ENCODE measurements around the gene TMEM208.

TMEM208 gene

DNA sequence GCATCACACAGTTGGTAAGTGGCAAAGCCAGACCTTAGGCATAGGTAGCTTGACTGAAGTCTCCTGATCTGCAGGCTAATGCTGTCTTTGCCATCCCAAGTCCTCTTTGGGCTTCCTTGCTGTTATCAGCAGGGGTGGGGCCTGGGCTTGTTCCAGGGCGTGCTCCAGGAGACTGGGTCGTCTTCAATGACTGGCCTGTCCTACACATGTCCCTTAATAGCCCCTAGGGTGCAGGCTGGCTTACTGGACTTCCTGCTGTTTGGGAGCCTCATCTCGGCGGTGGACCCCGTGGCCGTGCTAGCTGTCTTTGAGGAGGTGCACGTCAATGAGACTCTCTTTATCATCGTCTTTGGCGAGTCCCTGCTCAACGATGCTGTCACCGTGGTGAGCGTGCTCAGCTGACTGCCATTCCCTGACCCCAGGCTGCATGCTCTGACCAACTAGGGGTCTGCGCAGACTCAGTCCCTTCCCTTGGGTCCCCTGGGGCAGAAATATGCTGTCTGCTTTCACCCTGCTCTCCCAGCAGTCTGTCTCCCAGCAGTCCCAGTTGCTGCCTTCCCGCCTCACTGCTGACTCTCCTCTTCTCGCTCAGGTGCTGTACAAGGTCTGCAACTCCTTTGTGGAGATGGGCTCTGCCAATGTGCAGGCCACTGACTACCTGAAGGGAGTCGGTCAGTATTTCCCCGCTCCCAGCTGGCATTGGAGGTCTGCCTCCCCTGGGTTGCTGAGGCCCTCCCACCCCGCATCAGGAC, 28.0 kb downstream of the TMEM208 start:
- no peak for DNase-seq

DNA sequence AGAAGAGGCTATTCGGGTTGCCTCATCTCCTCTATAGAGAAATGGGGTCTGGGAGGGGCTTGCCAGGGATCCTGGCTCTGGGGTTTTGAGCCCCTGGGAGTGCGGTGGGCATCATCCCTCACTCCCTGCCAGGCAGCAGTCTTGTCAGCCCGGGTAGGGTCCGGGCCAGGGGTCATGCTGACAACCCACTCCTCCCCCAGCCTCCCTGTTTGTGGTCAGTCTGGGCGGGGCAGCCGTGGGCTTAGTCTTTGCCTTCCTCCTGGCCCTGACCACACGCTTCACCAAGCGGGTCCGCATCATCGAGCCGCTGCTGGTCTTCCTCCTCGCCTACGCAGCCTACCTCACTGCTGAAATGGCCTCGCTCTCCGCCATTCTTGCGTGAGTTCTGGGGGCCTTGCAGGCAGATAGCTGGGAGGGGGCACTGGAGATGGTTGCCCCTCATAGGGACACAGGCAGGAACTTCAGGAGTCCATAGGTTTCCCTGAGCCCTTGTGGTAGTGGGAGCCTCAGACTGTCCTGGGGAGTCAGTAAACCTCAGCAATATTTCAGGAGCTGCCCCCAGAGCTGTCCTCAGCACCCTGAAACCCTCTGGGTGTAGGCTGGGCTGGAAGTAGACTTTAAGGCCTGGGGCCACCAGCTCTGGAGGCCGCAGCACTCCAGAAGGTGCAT, 28.8 kb downstream of the TMEM208 start:
- no peak for DNase-seq

DNA sequence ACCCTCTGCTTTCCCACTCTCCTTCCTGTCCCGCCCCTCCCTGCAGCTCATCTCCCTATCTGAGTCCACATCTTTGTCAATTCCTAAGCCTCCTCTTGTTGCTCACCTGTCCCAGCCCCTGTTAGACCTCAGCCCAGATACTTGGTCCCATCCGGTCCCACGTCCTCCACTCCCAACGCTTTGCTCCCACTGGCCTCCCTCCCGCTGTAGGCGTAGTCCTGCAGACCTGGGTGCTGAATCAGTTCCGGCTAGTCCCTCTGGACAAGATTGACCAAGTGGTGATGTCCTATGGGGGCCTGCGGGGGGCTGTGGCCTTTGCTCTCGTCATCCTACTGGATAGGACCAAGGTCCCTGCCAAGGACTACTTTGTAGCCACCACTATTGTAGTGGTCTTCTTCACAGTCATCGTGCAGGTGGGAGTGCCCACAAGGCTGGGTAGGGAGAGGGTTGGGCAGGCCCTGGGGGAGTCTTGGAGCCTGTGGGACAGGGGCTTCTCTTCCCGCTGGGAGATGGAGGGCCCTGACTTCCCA, 29.8 kb downstream of the TMEM208 start:
- DNase-seq = no peak

DNA sequence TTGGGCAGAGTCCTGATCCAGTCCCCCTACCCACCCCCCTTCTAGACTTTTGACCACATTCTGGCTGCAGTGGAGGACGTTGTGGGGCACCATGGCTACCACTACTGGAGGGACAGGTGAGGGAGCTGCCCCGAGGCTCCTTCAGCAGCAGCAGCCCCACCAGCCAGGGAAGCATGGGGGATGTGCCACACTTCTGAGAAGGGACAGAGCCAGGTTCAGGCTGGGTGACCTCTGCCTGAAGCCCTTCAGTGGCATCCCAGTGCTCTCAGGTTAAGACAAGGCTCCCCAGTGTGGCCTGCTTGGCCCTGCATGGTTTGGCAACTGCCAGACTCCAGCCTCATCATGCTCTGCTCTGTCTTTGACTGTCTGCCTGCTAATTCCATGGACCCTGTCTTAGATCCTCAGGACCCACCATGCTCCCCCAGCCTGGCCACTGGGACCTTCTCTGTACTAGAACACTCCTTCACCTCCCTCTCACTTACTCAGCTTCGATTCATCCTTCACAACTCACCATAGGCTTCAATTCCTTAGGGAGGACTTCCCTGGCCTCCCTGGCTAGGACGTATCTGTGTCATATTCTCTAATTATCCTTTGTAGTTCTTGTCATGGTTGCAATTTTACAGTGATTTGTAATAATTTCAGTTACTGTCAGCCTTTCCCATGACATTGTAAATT, 30.7 kb downstream of the TMEM208 start:
- no peak for DNase-seq

DNA sequence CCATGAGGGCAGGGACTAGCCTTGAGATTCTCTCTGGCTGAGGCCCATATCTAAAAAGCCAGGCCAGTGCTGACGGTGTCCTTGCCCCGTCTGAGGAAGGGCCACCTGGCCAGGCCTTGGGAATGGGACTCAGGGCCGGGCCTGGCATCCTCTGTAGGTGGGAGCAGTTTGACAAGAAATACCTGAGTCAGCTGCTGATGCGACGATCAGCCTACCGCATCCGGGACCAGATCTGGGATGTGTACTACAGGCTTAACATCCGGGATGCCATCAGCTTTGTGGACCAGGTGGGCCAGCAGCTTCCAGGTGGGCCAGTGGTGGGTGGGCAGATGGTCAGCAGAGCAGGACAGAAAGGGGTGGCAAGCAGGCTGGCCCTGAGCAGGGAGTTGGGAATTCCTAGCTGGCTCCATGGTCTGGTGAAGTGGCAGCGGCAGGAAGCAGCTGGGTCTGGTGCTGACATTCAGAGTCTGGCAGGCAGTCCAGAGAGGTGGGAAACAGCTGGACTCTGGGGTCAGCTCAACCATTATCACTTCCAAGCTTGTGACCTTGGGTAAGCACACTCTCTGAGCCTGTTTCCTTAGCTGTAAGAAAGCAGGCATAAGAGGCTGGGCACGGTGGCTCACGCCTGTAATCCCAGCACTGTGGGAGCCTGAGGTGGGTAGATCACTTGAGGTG, 31.4 kb downstream of the TMEM208 start:
- DNase-seq = no peak

DNA sequence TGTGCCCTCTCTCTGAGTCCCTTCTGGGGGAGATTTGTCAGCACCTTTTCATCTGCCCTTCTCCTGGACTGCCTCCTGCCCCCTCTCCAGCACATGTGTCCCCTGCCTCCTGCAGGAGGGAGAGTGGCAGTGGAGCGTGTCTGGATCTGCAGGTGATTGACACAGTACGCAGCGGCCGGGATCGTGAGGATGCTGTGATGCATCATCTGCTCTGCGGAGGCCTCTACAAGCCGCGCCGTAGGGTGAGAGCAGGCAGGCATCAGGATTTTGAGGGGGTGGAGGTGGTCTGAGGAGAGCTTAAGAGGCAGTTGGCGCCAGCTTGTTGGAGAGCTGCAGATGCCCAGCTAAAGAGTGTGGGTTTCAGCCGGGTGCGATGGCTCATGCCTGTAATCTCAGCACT, 32.8 kb downstream of the TMEM208 start:
- no peak for DNase-seq

DNA sequence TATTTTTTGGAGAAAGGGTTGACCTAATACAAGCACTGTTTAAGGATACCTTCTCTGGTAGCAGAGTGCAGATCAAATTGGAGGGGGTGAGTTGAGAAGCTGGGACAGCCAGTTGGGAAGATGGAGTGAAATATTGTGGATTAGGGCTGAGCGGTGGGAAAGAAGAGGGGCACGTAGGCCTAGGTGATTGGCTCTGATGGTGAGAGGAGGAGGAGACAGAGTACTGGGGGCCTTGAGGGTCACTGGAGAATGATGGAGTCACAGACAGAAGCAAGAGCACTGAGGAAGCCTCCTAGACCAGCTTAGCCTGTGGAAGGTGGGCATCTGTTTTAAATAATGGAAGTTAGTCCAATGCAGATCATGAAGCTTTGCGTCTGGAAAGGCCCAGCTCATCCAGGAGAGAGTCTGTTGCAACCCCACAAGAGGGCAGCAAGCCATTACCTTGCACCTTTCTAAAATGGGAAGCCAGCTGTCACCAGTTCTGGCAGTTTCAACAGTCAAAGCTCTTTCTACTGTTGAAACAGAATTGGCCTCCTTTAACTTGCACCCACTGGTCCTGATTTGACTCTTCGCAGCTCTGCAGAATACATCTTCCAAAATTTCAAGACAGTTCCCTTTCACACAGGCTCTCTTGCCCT, 33.6 kb downstream of the TMEM208 start:
- DNase-seq = peak; percentile 39

DNA sequence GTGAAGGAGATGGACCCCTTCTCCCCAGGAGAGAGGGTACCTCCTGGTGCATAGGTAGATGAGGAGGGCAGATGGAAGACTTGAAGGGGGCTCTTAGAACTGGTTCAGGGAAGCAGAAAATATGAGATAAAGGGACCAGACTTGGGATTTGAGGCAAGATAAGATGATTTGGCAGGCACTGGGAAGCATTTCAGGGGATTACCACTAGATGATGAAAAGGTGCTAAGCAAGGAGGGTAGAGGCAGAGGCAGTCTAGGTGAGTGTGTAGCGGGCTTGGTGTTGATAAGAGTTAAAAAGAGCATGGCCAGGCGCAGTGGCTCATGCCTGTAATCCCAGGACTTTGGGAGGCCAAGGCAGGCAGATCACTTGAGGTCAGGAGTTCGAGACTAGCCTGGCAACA, 36.3 kb downstream of the TMEM208 start:
- DNase-seq = no peak

DNA sequence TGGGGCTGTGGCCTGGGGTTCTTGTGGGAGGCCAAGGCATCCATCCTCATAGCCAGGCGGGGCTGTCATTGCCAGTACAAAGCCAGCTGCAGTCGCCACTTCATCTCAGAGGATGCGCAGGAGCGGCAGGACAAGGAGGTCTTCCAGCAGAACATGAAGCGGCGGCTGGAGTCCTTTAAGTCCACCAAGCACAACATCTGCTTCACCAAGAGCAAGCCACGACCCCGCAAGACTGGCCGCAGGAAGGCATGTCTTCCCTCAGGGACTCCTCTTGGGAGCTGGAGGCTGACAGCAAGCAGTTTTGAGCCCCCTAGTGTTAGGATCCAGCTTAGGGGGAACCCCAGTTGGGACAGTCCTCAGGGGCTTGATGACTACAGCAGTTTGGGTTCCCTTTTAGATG, 37.3 kb downstream of the TMEM208 start:
- DNase-seq = no peak

DNA sequence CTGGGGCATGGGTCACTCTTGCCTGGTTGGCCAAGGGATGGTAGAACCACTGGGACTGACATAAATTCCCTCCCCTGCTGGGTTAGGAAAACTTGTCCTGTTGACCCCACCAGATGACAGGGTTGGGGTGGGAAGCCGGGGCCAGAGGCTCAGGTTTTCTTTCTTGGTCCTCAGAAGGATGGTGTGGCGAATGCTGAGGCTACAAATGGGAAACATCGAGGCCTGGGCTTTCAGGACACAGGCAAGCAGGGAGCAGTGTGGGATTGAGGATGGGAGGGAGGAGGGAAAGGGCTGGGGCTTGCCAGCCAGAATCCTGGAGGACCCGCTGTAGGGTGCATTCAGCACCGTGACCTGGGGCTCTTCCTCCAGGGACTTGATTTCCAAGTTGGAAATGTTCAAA, 37.9 kb downstream of the TMEM208 start:
- no peak for DNase-seq

DNA sequence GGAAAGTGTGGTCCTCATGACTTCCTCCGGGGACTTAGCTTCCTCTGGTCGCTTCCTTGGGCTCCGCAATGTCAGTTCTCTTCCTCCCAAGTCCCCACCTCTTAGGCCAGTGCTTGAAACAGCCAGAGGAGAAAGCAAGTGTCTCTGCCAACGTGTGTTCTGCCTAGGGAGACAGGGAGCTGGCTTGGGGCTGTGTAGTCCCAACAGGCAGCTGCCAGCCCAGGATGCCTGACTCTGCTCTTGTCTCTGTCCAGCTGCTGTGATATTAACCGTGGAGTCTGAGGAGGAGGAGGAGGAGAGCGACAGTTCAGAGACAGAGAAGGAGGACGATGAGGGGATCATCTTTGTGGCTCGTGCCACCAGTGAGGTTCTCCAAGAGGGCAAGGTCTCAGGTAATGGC, 38.9 kb downstream of the TMEM208 start:
- no peak for DNase-seq

DNA sequence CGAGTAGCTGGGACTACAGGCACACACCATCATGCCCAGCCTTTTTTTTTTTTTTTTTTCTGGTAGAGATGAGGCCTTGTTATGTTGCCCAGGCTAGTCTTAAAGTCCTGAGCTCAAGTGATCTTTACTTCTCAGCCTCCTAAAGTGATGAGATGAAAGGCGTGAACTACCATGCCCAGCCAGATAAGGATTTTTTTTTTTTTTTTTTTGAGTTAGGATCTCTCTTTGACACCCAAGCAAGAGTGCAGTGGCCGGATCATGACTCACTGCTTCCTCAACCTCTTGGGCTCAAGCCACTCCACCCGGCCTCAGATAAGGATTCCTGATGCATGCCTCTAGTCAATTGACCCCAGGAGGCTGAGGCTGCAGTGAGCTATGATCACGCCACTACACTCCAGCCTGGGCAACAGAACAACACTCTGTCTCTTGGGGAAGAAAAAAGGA, 41.2 kb downstream of the TMEM208 start:
- no peak for DNase-seq

DNA sequence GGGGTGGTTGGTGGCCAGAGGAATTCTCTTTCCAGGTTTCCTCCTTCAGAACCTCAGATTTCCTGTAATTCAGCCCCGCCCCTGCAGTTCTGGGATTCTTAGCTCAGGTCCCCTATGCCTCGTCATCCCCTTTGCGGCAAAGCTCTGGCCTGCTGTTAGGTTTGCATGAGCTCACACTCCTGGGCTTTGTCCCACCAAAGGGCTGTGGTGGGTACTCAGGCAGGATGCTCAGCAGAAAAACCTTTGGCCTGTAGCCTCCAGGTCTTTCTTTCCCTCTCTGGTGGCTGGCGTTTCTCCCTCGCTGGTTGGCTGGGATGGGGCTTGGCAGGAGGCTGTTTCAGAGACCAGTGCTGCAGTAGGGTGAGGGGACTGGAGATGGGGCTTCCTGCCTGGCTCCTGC, 42.8 kb downstream of the TMEM208 start:
- DNase-seq = no peak

DNA sequence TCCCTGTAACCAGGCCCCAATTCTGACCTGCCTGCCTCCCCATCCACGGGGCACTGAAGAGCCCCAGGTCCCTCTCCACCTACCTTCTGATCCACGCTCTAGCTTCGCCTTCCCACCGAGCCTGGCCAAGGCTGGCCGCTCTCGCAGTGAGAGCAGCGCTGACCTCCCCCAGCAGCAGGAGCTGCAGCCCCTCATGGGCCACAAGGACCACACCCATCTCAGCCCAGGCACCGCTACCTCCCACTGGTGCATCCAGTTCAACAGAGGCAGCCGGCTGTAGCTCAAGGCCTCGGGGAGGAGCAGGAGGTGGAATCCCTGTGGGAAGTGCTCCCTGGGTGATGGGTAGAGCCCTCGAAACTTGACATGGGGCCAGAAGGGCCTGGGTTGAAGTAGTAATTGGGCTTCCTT, 44.0 kb downstream of the TMEM208 start:
- no peak for DNase-seq

DNA sequence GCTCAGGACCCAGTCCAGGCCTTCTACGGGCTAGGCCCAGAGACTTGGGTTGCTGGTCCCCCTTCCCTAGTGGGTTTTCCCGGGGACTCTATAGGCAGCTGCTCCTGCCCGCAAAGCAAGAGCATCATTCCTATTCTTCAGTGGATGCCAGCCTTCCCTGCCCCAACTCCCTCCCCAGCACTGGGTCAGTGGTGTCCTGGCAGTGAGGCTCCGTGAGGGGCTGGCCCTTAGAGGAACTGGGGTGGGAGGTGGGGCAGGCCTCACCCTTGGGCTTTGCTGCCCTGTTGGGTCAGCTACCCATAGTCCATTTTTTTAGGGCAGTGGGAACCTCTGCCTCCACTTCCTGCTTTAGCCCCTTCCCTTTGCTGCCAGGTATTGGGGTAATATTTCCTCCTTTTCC, 44.5 kb downstream of the TMEM208 start:
- no peak for DNase-seq

DNA sequence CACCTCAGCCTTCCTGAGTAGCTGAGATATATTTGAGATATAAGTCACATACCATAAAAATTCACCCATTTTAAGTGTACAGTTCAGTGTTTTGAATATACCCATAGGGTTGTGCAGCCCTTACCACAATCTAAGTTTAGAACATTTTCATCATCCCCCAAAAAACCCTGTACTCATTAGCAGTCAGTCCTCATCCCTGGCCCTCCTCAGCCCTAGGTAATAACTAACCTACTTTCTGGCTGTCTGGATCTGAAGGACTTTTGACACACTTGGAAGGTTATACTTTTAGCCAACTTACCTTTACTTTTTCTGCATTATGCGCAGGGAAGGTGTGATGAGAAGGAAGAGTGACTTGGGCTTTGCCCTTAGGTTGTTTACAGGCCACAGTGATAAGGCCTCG, 48.4 kb downstream of the TMEM208 start:
- DNase-seq = no peak

DNA sequence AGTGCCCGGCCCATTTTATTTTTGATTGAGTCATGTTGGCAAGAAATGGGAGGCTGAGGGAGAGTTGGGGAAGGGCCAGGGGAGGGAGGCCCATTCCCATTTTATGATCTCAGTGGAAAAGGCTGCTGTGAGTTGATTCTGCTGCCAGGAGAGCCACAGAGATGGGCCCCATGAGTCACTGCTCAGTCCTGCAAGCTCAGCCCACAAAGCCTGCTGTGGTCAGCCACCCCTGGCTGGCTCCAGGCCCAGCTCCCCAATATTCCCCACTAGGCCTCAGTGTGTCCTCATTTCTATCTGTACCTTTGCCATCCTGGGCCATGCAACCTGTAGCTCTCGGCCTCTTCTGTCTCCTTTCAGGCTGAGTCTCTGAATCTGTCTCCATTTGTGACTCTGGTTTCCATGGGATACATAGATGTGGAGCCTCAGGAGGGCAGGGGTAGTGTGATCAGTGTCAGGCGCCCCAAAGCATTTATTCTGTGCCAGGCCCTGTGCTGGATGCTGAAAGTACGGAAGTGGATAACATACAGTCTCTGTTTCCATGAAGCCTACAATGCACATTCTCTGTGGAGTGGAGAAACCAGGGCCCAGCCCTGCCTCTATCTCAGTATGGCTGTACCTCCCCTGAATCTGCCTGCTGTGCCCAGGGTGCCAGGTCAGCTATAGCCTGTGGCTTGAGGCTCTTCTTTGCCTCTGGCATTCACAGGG, 50.5 kb downstream of the TMEM208 start:
- DNase-seq = peak; percentile 25

DNA sequence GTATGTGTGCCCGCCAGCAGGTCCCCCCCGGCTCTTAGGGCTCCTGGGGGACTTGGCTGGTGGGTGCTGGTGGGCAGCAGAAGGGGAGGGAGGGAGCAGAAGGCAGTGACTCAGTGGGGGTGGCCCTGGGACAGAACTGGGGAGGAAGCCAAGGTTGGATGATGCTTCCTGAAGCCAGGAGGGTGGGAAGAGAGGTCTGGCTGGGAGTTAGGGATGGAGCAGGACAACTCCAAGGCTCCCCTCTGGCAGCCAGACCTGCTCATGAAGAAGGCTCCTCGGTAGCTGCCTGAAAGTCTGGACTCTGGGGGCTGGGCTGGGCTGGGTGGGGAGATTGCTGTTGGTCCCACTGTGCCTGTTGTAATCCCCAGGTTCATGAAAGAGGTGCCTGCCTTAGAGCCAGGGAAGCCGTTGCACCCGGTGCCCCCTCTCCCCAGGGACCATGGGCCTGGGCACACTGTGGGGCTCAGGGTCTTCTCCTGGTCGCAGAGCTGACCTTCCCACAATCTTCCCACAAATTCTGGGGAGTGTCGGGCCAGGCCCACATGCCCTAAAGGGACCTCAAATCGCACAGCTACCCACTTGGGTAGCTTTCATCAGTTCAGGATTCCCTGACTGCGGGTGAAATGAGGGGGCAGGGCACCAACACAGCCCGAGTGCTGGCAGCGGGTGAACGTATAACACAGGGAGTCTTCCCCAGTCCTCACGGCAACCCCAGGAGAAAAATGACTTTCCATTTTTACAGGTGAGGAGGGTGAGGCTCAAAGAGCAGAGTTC, 51.3 kb downstream of the TMEM208 start:
- DNase-seq = no peak
